GM18520 (cell line): ENCODE results near the gene GPD1.

ENCODE experiments used
- ATAC-seq: cut with Tn5 transposase; IDR thresholded peaks from one replicate; pipeline ENCODE4 v1.9.1; 2021; ENCODE audit not compliant: unreplicated experiment

GPD1 gene

DNA sequence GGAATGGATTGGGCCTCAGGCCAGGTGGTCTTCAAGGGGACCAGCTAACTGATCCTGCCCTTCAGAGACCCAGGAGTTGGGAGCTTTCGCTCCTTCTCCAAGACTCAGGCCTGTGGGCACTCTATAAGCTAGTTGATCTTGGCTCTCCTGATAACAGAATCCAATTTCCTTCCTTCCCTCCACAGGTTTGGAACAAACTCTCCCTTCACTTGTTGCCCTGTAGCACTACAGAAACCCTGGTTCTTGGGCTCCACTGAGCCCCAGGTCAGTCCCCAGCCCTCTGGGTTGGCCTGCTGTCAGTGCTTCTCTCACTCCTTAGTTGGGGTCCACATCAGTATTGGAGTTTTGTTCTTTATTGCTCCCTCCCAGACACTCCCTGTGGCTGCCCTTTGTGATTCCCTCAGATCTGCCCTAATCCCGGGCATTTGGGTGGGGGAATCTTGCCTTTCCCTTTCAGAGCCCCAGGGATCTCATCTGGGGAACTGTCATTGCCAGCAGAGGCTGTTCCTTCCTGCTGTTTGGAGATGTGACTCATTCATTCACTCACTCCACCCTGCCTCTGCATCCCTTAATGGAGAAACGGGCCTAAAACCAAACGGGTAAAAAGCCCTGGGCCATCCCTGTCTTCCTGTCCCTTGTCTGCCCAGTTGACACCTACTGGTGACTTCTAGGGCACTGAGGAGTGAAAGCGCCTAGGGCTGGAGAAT, 4.4 kb upstream of the GPD1 start:
- ATAC-seq = no peak

DNA sequence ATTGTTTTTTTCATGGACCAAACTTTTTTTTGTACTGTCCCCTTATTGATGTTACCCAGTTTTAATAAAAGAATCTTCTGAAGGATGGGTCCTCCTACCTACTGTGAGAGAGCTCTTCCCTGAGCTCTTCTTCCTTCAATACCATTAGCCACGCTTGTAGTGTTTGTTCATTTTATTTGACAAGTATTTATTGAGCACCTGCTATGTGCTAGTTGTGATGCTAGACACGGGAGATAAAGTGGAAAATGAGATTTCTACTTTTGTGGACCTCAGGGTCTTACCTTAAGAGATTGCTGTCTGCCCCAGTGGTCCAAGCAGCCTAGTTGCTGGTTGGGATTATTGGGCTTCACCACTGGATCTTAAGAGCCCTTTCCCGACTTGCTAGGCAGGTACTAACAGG, 3.2 kb upstream of the GPD1 start:
- no peak for ATAC-seq

DNA sequence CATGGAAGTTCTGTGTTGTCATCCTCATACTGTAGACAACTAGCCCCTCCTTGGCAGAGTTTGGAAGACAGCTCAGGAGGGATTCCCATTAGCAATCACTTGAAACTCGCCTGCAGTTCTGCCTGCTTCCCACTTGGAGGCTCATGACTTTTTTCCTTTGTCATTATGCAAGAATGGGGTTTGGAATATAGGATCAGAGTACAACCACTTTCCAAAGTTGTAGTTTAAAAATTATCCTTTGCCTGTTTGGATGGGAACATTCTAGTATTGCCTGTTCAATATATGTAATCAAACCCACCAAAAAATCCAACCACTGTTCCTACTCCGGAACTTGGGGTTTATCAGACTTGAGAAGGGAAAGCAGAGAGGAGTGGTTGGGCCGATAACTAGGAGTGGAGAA, 2.1 kb upstream of the GPD1 start:
- ATAC-seq = no peak

DNA sequence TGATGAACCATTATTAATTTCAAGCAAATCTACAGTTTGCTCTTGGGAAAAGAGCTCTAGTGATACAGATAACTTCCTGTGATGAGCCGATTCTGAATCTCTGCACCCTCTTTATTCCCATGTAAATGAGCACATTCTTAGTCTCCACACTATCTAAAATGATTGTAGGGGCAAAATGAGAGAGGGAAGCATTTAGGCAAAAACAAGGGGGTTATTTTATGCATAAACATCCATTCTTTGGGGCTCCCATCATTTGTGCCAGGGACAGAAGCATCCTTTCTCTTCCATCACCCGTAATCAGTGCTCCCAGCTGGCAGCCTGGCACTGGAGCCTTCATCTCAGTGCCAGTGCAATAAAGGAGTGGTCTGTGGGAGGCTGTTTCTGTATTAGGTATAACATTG, 1.7 kb upstream of the GPD1 start:
- no peak for ATAC-seq

DNA sequence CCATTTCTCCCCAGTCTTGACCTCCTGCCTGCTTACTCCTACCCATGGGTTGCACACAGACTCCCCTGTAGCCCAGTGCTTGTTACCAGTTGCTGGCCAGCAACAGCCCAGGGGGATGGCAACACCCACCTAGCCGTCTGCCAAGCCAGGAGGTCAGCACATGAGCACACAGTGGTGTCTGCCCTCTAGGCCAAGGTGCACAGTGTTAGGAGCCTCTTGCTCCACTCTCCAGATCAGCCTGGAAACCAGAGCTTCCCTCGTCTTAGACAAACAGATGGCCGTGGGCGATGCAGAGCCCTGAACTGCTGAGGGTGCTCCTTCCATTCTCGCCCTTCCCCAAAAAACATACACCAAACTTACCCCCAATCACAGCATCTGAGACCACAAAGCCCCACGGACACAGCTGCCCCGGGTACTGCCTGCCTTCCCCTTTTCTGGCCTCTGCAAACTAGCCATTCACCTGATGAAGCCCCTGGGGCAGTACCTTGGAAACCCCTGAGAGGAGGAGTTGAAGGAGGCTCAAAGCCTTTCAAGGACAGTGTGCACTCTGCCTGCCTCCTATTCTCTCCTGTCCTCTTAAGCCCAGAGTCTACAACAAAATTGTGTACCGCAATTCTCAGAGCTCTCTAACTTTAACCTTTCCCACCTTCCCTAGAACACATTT, 1.0 kb upstream of the GPD1 start:
- no peak for ATAC-seq

DNA sequence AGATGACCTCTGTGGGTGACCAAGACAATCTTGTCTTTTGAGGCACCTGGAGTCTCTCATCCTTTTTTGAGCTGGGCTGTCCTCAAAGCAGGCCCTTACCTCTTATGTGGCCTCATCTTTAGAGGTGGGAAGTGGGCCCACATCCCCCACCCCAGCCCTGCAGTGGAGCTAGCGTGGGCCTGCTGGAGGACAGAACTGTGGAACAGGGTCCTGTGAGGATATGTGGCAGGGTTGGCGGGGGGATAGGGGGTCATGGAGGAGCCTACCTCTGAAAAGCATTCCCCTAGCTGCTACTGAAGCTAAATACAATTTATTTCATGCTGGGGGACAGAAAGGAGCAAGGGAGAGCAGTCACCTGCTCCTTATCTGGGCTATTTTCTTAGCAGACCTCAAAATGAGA, 457 bp upstream of the GPD1 start:
- no peak for ATAC-seq

DNA sequence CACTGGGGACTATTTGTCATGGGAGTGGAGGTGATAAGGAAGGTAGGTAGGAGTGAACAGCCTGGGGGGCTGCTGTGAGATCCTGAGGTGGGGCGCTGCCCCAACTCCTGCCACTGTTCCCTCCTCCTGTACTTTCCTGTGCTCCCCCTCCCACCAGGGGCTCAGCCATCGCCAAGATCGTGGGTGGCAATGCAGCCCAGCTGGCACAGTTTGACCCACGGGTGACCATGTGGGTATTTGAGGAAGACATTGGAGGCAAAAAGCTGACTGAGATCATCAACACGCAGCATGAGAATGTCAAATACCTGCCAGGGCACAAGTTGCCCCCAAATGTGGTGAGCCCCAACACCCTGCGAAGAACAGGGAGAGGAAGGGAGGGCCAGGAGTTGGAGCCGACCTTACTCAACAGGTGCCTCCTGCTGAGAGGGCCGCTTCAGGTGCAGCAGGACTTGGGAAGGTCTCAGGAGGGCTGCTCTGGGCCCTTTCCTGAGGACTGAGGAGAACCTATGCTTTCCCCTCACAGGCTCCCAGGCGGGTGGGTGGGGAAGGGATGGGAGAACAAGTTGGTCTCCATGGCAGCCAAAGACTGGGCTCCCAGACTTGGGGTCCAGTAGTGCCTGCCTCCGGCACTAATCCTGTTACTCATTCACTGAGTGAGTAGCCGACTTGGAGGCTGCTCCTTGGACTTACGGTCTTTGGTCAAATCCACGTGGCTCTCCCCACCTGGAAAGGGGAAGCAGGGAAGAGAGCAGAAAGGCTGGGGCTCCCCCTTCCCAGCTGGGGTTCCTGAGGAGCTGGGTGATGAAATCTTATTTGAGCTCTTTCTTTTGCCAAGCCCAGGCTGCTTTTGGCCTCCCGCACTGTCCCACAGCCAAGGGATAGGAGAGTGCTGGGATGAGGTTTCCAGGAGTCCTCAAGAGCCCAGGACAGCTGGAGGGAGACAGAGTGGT, 884 bp downstream of the GPD1 start:
- no peak for ATAC-seq

DNA sequence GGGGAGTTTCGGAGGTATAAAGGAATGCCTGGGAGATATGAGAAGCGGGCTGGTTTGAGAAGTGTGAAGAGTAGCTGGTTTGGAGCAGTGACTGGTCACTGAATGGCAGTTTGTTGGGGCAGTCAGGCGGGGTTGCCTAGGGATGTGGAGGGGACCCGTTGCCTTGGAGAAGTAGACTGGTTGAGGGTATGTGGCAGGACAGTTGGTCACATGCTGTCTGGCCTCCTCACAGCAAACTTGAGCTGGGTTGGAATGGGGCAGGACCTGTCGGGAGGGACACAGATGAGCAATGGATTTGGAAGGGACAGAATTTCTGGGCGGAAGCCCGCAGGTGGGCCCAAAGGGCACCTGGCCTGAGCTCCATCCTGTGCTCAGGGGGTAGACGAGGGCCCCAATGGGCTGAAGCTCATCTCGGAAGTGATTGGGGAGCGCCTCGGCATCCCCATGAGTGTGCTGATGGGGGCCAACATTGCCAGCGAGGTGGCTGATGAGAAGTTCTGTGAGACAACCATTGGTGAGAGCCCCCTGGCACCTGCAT, 2.2 kb downstream of the GPD1 start:
- no peak for ATAC-seq

DNA sequence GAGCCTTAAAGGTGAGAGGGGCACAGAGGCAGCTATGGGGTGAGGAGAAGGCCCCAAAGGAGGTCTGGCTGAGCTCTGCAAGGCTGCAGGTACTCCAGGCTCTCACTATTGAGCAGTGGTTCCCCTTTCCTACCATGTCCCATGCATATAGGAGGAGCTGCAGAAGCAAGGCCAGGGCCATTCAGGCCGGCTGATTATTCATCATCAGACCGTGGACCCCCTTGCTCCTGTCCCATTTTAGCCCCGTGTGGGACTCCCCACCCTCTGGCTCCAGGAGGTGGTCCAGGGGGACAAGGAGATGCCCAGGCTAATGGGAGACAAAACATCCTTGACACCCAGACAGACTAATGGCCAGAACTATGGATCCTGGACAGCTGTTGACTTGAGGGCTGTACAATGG, 3.1 kb downstream of the GPD1 start:
- ATAC-seq = no peak

DNA sequence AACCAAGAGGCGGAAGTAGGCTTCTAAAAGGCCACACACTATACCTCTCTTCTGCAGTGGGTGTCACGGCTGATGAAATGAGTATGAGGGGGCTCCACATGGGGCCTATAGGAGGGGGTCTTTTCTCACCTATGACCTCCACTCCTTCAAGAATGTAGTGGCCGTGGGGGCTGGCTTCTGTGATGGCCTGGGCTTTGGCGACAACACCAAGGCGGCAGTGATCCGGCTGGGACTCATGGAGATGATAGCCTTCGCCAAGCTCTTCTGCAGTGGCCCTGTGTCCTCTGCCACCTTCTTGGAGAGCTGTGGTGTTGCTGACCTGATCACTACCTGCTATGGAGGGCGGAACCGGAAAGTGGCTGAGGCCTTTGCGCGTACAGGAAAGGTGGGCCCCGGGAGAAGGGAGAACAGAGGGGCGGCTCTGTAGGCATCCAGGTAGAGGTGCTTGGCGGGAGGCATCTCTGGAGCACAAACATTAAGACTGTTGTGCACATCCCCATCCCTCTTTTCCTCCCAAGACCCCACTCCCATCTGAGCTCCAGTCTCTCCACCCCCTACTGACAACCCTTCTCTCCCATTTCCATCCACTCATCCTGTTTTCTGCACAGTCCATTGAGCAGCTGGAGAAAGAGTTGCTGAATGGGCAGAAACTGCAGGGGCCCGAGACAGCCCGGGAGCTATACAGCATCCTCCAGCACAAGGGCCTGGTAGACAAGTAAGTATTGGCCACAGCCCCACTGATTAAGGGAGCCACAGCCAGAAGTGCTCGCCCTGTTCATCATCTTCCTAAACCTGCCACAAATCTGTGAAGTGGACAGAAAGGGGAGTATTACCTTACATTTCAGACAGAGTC, 3.8 kb downstream of the GPD1 start:
- ATAC-seq = no peak

DNA sequence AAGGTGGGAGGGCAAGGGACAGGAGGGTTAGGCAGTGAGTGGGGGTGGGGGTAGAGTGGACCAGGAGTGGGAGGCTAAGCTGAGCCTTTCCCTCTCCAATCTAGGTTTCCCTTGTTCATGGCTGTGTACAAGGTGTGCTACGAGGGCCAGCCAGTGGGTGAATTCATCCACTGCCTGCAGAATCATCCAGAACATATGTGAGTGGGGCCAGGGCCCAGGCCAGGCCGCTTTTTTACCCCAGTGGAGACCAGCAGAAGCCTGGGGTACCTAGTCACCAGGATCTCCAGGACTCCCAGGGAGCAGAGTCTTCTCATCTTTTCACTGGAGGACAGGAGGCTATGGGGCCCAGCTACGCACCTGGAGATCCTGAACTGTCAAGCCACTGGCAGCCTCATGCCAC, 5.5 kb downstream of the GPD1 start:
- no peak for ATAC-seq

DNA sequence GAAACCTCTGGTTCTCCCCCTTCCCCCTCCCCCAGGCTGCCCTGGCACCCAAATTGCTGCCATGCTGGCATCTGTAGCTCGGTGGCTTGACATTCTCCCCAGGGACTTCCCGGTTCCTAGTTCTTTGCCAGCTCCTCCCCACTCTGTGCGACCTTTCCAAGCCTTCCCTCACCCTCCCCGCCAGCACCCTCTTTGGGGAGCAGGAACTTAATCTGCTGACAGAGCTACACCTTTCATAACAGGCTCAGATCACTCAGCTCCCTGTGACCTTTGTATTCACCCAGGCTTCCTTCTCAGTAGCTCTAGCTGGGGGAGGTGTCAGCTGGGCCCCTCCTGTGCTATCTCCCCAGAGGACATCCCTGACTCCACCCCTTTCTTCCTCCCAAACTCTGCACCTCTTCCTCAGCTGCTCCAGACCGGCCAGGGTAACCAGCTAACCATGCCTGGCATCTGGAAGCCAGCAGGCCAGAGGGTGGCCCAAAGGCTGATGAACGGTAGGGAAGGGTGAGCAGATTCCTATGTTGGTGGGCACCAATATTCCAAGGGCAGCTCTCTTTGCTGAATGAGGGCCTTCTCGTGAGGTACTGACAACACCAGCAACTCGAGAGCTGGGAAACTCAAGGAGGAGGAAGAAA, 6.4 kb downstream of the GPD1 start:
- ATAC-seq = no peak

DNA sequence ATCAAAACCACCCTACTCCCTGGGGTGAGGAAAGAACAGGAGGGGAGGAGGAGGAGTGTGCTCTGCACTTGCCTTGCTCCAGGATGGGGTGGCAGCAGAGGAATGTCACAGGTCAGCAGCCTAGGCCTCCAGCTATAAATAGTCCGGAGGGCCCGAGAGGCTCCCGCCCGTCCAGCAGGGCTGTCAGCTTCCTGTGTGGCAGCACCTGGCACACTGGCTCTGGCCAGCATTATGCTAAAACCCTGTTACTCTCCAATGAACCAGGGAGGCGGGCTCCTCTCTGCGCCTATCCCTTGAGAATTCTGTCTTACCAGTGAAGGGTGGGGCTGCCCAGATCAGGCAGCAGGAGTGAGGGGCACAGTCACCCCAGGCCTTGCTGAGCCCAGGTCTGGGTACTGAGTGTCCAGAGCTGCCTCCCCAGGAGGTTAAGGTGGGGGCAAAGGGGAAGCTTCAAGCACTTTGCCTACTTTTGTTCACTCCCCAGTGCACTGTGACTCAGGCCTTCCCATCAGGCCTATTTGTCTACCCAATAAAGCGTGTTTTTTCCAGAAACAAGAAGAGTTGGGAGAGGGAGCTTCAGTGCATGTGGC, 7.0 kb downstream of the GPD1 start:
- no peak for ATAC-seq

DNA sequence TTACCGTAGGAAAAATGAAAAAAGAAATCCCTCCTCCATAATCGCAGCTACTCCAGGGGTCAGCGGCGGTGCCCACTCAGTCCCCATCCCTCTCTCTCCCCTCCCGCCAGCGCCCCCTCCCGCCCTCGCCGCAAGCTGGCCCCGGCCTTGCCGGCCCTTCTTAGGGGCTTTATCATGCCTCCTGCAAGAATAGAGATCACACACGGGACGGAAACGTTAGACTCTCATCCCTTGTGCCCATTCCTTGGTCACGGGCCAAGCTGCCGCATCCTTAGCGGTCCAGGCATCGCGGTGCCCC, 7.5 kb downstream of the GPD1 start:
- no peak for ATAC-seq

DNA sequence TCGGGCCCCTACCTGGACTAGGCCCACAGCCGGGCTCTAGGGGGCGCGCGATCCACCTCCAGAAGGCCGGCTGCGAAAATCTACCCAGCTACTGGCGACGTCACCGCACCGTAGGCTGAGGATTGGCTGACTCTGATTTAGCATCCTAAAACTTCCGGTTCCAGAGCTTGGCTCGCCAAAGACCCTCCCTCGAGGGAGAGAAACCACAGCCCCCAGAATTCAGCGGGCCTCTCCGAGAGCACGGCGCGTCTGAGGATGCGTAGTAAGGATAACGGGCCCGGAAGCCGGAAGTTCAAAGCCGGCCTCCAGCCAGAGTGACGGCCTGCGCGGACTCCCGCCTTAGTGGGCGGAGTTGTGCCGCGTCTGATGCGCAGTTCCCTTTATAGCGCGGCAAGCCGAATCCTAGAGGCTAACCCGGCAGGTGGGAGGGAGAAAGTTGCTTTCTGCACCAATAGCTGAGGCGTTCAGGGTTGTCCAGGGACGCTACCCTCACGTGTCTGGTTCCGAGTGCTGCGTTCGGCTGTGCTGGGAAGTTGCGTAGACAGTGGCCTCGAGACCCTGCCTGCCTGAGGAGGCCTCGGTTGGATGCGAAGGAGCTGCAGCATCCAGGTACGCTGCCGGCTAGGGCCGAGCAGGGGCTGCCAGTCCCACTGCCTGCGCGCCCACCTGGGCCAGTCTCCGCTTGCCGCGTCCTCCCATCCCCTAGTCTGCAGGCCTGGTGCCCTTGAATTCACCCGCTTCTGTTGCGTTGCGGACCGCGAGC, 8.1 kb downstream of the GPD1 start, which contains the start of gene COX14:
TSS of gene COX14 (plus strand) at position 544 of the 763 bp plus-strand sequence. CDS start 7,808 bp downstream, outside the sequence.
- ATAC-seq = peak; percentile 81

DNA sequence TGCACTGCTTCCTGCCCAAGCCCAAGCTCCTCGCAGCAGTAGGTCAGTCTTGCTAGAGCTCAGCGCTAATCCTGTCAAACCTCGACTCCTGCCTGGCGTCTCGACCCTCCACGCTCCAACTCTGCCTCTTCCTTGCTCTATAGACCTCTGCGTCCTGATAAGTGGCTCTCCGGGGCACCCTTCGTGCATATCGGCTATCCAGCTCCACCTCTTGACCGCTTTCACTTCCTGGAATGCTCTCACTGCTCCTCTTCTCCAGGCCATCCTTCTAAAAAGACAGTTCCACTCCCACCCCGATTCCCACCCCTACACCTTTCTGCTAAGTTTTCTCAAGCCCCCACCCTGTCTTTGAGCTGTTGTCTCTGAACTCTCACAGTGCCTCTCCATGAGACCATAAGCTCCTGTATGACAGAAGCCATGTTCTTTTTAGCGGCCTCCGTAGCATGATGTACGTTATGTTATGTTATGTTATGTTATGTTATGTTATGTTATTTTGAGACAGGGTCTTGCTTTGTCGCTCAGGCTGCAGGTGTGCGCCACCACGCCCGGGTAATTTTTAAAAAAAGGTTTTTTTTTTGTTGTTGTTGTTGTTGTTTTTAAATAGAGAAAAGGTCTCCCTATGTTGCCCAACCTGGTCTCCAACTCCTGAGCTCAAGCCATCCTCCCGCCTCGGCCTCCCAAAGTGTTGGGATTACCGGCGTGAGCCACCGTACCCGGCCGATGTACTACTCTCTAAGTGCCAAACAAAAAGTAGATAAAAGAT, 8.8 kb downstream of the GPD1 start:
- no peak for ATAC-seq

DNA sequence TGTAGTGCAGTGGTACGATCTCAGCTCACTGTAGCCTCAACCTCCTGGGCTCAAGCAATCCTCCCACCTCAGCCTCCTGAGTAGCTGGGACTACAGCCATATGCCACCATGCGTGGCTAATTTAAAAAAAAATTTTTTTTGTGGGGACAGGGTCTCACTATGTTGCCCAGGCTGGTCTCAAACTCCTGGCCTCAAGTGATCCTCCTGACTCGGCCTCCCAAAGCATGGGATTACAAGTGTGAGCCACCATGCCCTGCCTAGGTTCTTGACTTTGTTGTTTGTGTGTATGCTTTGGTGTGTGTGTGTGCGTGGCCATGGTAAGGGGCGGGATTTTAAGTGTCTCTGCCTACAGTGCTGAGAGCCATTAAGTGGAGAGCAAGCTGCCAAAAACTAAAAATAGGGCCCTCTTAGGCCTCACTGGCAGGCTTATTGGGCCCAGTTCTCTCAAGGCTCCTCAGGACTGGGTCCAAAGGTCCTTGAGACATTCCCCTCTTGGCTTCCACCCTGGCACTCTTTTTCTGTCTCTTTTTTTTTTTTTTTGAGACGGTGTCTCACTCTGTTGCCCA, 13.3 kb downstream of the GPD1 start:
- no peak for ATAC-seq

DNA sequence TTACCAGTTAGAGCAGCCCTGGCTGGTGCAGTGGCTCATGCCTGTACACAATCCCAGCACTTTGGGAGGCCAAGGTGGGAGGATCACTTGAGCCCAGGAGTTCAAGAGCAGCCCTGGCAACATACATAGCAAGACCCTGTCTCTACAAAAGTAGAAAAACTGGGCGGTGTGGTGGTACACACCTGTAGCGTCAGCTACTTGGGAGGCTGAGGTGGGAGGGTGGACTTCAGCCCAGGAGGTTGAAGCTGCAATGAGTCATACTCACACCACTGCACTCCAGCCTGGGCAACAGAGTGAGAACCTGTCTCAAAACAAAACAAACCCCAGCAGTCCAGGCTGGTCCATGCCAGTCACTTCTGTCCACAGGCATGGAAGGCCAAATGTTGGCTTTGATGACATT, 15.6 kb downstream of the GPD1 start:
- no peak for ATAC-seq
